ENCODE results near the gene IPCEF1.

Gene IPCEF1

GRCh38 chr6:154243793-154244750 lies 112.5 kb downstream of the IPCEF1 start:
- peak; percentile 37 for DNase-seq

GRCh38 chr6:154242617-154243357 lies 113.8 kb downstream of the IPCEF1 start:
- no peak for DNase-seq

GRCh38 chr6:154241581-154241980 lies 115.0 kb downstream of the IPCEF1 start:
- no peak for DNase-seq

- DNase-seq: peak; percentile 25
These were observed 115.5 kb downstream of the IPCEF1 start for GRCh38 chr6:154241061-154241460.

- peak; percentile 33 for DNase-seq
These were observed 117.2 kb downstream of the IPCEF1 start for GRCh38 chr6:154239392-154239791.

GRCh38 chr6:154238831-154239230 lies 117.8 kb downstream of the IPCEF1 start:
- no peak for DNase-seq

- no peak for DNase-seq
These were observed 119.8 kb downstream of the IPCEF1 start for GRCh38 chr6:154236646-154237301.

- DNase-seq: no peak
These were observed 122.4 kb downstream of the IPCEF1 start for GRCh38 chr6:154234019-154234772.

GRCh38 chr6:154233383-154233782 lies 123.2 kb downstream of the IPCEF1 start:
- no peak for DNase-seq

- DNase-seq: no peak
These were observed 124.3 kb downstream of the IPCEF1 start for GRCh38 chr6:154232013-154232910.

GRCh38 chr6:154230910-154231595 lies 125.5 kb downstream of the IPCEF1 start:
- no peak for DNase-seq

GRCh38 chr6:154230393-154230792 lies 126.2 kb downstream of the IPCEF1 start:
- no peak for DNase-seq

GRCh38 chr6:154229786-154230185 lies 126.8 kb downstream of the IPCEF1 start:
- DNase-seq: peak; percentile 78

- DNase-seq: no peak
These were observed 128.1 kb downstream of the IPCEF1 start for GRCh38 chr6:154228521-154228905.

- DNase-seq: no peak
These were observed 128.6 kb downstream of the IPCEF1 start for GRCh38 chr6:154227862-154228520.

- DNase-seq: no peak
These were observed 130.1 kb downstream of the IPCEF1 start for GRCh38 chr6:154226461-154226860.

- DNase-seq: no peak
These were observed 133.3 kb downstream of the IPCEF1 start for GRCh38 chr6:154223296-154223695.

- no peak for DNase-seq
These were observed 133.9 kb downstream of the IPCEF1 start for GRCh38 chr6:154222716-154223115.

- no peak for DNase-seq
These were observed 137.4 kb downstream of the IPCEF1 start for GRCh38 chr6:154219250-154219649.

GRCh38 chr6:154218787-154219186 lies 137.8 kb downstream of the IPCEF1 start:
- DNase-seq: no peak
